Fibroblast of lung (primary cell): ENCODE results near the gene PLEKHA5. TPM values are rescaled to one million over a fixed set of nuclear protein-coding genes. Genes with fewer than 3 reads are reported as not detected.

Experiments
- DNase-seq, 2 donors: peaks; one replicate each; pipeline versions ENCODE4 v3.0.0 to v3.0.0-alpha.2; 2010; ENCODE audit warnings: low read depth in 2 of 2
- H2AFZ ChIP-seq: 2 replicates; pipeline ENCODE4 v1.5.1; 2012; ENCODE audit warnings: low read length, control low read depth, inconsistent platforms
- H3K27ac ChIP-seq: 2 replicates; pipeline ENCODE4 v1.5.1; 2011; ENCODE audit warnings: low read length, control low read depth; ENCODE audit not compliant: insufficient read depth
- H3K27me3 ChIP-seq: 2 replicates; pipeline ENCODE4 v1.5.1; 2011; ENCODE audit warnings: mild to moderate bottlenecking, low read length; ENCODE audit not compliant: control insufficient read depth, insufficient read depth
- H3K36me3 ChIP-seq: 2 replicates; pipeline ENCODE4 v1.5.1; 2011; ENCODE audit warnings: low read length; ENCODE audit not compliant: control insufficient read depth, insufficient read depth
- H3K4me1 ChIP-seq: 2 replicates; pipeline ENCODE4 v1.5.1; 2011; ENCODE audit warnings: low read length; ENCODE audit not compliant: control insufficient read depth, insufficient read depth; ENCODE audit errors: extremely low read depth
- H3K4me2 ChIP-seq: 2 replicates; pipeline ENCODE4 v1.5.1; 2011; ENCODE audit warnings: low read length, control low read depth; ENCODE audit not compliant: insufficient read depth; ENCODE audit errors: extremely low read depth
- H3K4me3 ChIP-seq, 4 experiments: fragments of 200-600 bp in 1 of 4; sonication (generic) in 1 of 4; replicated peaks in 1 of 4; 2 replicates each; pipeline ENCODE4 v1.5.1; 2011 to 2016; ENCODE audit warnings: low read length in 4 of 4, low read depth in 3 of 4, mild to moderate bottlenecking in 3 of 4, control low read depth in 2 of 4, inconsistent platforms in 1 of 4, mixed read lengths in 1 of 4; ENCODE audit not compliant: insufficient read depth in 1 of 4; ENCODE audit errors: control extremely low read depth in 1 of 4
- H3K79me2 ChIP-seq: 2 replicates; pipeline ENCODE4 v1.5.1; 2012; ENCODE audit warnings: mild to moderate bottlenecking, low read length, inconsistent platforms; ENCODE audit not compliant: control insufficient read depth, insufficient read depth
- H3K9ac ChIP-seq: 2 replicates; pipeline ENCODE4 v1.5.1; 2011; ENCODE audit warnings: mild to moderate bottlenecking, low read length, control low read depth; ENCODE audit not compliant: insufficient read depth
- H3K9me3 ChIP-seq: 2 replicates; pipeline ENCODE4 v1.5.1; 2012; ENCODE audit warnings: low read depth, low read length; ENCODE audit not compliant: control insufficient read depth, insufficient read depth
- H4K20me1 ChIP-seq: 2 replicates; pipeline ENCODE4 v1.5.1; 2011; ENCODE audit warnings: low read length; ENCODE audit not compliant: control insufficient read depth, insufficient read depth; ENCODE audit errors: extremely low read depth
- CTCF ChIP-seq, 2 donors: IDR thresholded peaks in 1 of 2; conservative IDR thresholded peaks in 1 of 2; 1 replicate in 1 of 2; 2 replicates in 1 of 2; pipeline ENCODE4 v1.5.1; 2011 to 2012; ENCODE audit warnings: low read length in 2 of 2, control low read depth in 1 of 2, inconsistent platforms in 1 of 2, low read depth in 1 of 2, mild to moderate bottlenecking in 1 of 2
- EZH2 ChIP-seq: IDR thresholded peaks from 2 replicates; pipeline ENCODE4 v1.5.1; 2012; ENCODE audit warnings: low read length, control low read depth, mild to moderate bottlenecking; ENCODE audit errors: missing control alignments
- polyA plus RNA-seq, 2 donors: library from polyadenylated mRNA; depleted of rRNA in 1 of 2; stranded (reverse) in 1 of 2; unstranded in 1 of 2; fragments of >200 nt; gene quantifications; 2 replicates each; pipeline ENCODE4 v1.2.1, GENCODE V29; 2011 to 2012; ENCODE audit warnings: missing spikeins in 1 of 2
- total RNA-seq: library from RNA; depleted of rRNA; stranded (reverse); fragments of >200 nt; gene quantifications from 2 replicates; pipeline ENCODE4 v1.2.1, GENCODE V29; 2014

The PLEKHA5 gene
- total and polyA plus RNA-seq, 2 donors (not counting 1 experiment from before 2014, with no cell fraction given), result 15.5 to 50.4 TPM

GRCh38 chr12:19223695-19224094 is 94.2 kb downstream of the PLEKHA5 start:
- H3K27me3 ChIP-seq, result no peaks in the 10 kb centered on the region
- no peak overlapping the region for H3K4me2 ChIP-seq
- DNase-seq, result peak; percentile 77 to 90

GRCh38 chr12:19224746-19225145 is 95.2 kb downstream of the PLEKHA5 start:
- Histone ChIP-seq H3K36me3 (no peaks in the 10 kb centered on the region), H2AFZ (no peak overlapping the region), H3K9me3 (no peaks in the 10 kb centered on the region), H3K9ac (no peak overlapping the region), H3K79me2 (no peaks in the 10 kb centered on the region), H4K20me1 (no peaks in the 10 kb centered on the region), H3K4me3 (no peak overlapping the region), H3K4me2 (no peak overlapping the region), H3K4me1 (peaks cover 10% of the 10 kb centered on the region), H3K27ac (no peak overlapping the region), H3K27me3 (no peaks in the 10 kb centered on the region)
- no peak for TF ChIP-seq EZH2
- TF ChIP-seq CTCF (conservative IDR thresholded peaks at IDR 0.05 in 1 of 2, IDR thresholded peaks at IDR 0.05 in 1 of 2; ENCODE audit: low read depth in 1 of 2, low read length in 2 of 2), result no peak
- DNase-seq, result no peak

More at GRCh38 chr12:19223695-19224094, 94.2 kb downstream of the PLEKHA5 start:
- Histone ChIP-seq H3K36me3 (no peaks in the 10 kb centered on the region), H3K9ac (no peak overlapping the region), H3K9me3 (no peaks in the 10 kb centered on the region), H3K4me3 (no peak overlapping the region), H3K27ac (no peak overlapping the region), H3K4me1 (peaks cover 10% of the 10 kb centered on the region), H2AFZ (no peak overlapping the region), H3K79me2 (no peaks in the 10 kb centered on the region), H4K20me1 (no peaks in the 10 kb centered on the region)
- TF ChIP-seq EZH2 (no peak), CTCF (conservative IDR thresholded peaks at IDR 0.05 in 1 of 2, IDR thresholded peaks at IDR 0.05 in 1 of 2; ENCODE audit: low read depth in 1 of 2, low read length in 2 of 2) (no peak)

- Histone ChIP-seq H2AFZ (no peak overlapping the region), H3K4me3 (no peak overlapping the region), H3K4me2 (peak overlapping the region; percentile 17), H3K27ac (no peak overlapping the region), H4K20me1 (no peaks in the 10 kb centered on the region), H3K27me3 (no peaks in the 10 kb centered on the region), H3K9ac (no peak overlapping the region), H3K36me3 (no peaks in the 10 kb centered on the region), H3K4me1 (peaks cover 4% of the 10 kb centered on the region), H3K79me2 (no peaks in the 10 kb centered on the region), H3K9me3 (no peaks in the 10 kb centered on the region)
- TF ChIP-seq CTCF (conservative IDR thresholded peaks at IDR 0.05 in 1 of 2, IDR thresholded peaks at IDR 0.05 in 1 of 2; ENCODE audit: low read depth in 1 of 2, low read length in 2 of 2) (no peak), EZH2 (no peak)
- DNase-seq, result no peak
Observed at GRCh38 chr12:19227190-19227879, 97.8 kb downstream of the PLEKHA5 start.
